Breast epithelium (tissue), 4 donors: Measurements from ENCODE around the gene FAM227A. TPM values are rescaled to one million over a fixed set of nuclear protein-coding genes. Genes with fewer than 3 reads are reported as not detected.

ENCODE experiments used
- DNase-seq, 2 donors: peaks; one replicate each; pipeline ENCODE4 v3.0.0-alpha.2; 2019; ENCODE audit warnings: low spot score in 2 of 2
- H3K27ac ChIP-seq, 2 donors: fragments of 200-600 bp; sonication (generic) in 1 of 2; one replicate each; pipeline ENCODE4 v1.5.1; 2016 to 2019; ENCODE audit warnings: mild to moderate bottlenecking in 1 of 2
- H3K27me3 ChIP-seq, 2 donors: fragments of 200-600 bp; sonication (generic) in 1 of 2; one replicate each; pipeline versions ENCODE4 v1.5.1 to v1.6.0; 2017 to 2019; ENCODE audit warnings: control low read depth in 1 of 2, mild to moderate bottlenecking in 1 of 2
- H3K36me3 ChIP-seq: fragments of 200-600 bp; one replicate; pipeline ENCODE4 v1.5.1; 2019
- H3K4me1 ChIP-seq, 2 donors: fragments of 200-600 bp; sonication (generic); one replicate each; pipeline ENCODE4 v1.5.1; 2016 to 2019; ENCODE audit warnings: control low read depth in 1 of 2
- H3K4me3 ChIP-seq, 3 donors: fragments of 200-600 bp; sonication (generic); 1 replicate in 2 of 3; 2 replicates in 1 of 3; pipeline ENCODE4 v1.5.1; 2016 to 2019; ENCODE audit warnings: mild to moderate bottlenecking in 3 of 3, moderate library complexity in 2 of 3
- H3K9me3 ChIP-seq, 2 donors: fragments of 200-600 bp; sonication (generic) in 1 of 2; one replicate each; pipeline ENCODE4 v1.5.1; 2016 to 2019; ENCODE audit warnings: control low read depth in 1 of 2
- CTCF ChIP-seq, 3 donors: fragments of 450-650 bp; IDR thresholded peaks; one replicate each; pipeline ENCODE4 v1.5.1; 2016 to 2017; ENCODE audit warnings: antibody characterized with exemption in 3 of 3, mild to moderate bottlenecking in 3 of 3, moderate library complexity in 3 of 3
- POLR2A ChIP-seq: fragments of 450-650 bp; IDR thresholded peaks from one replicate; pipeline ENCODE4 v1.6.1; 2016; ENCODE audit warnings: antibody characterized with exemption, mild to moderate bottlenecking, moderate library complexity
- POLR2AphosphoS5 ChIP-seq, 3 donors: sonication (generic); formaldehyde crosslinking; IDR thresholded peaks; one replicate each; pipeline ENCODE4 v1.6.1; 2017; ENCODE audit warnings: antibody characterized with exemption in 3 of 3
- intact Hi-C: fragments of 100-400 bp; cut with DNase I; formaldehyde crosslinking; loops from one replicate; pipeline ENCODE4 v1.15.1; 2023; ENCODE audit warnings: low total_unique reads
- total RNA-seq, 3 donors: library from RNA; depleted of rRNA; stranded (reverse); fragments of >200 nt; gene quantifications; one replicate each; pipeline ENCODE4 v1.1.0, GENCODE V29; 2016

FAM227A gene
- total RNA-seq = 1 to 10 TPM in 2 of 3 donors, under 1 TPM in 1; 0.16 to 7.9 (median 6.3) TPM

- TF ChIP-seq POLR2AphosphoS5 (IDR thresholded peaks at IDR 0.05) (peak; percentile 32 to 84 (median 69)), CTCF (IDR thresholded peaks at IDR 0.05) (peak in 1 of 3 donors; percentile 23), POLR2A (peak; percentile 64)
Measured at GRCh38 chr22:38656256-38657044, at the start of gene FAM227A, which contains the start of gene CBY1. Gene FAM227A (minus strand): TSS chr22:38656392. CDS start chr22:38650168, 6,224 bp downstream. Gene CBY1 (plus strand): TSS chr22:38656638. CDS start chr22:38668055, 11,417 bp downstream.

GRCh38 chr22:38705235-38706100 is 49.3 kb upstream of the FAM227A start, which contains the start of gene GTPBP1:
Gene GTPBP1 (plus strand): TSS chr22:38705944. CDS start chr22:38705956, 12 bp downstream.
- H3K4me3 ChIP-seq = peak within 1 kb of the TSS; percentile 83 to 90 (median 89)
- no peaks in the 10 kb centered on the region for H3K9me3 ChIP-seq
- TF ChIP-seq POLR2AphosphoS5 (IDR thresholded peaks at IDR 0.05) = peak; percentile 82 to 92 (median 87)
- TF ChIP-seq POLR2A = peak; percentile 82
- peak in 2 of 3 donors; percentile 20 to 36 for TF ChIP-seq CTCF (IDR thresholded peaks at IDR 0.05)
- H3K27ac ChIP-seq = peak within 1 kb of the TSS; percentile 96 to 99
- H3K4me1 ChIP-seq = peaks cover 4 to 17% of the 10 kb centered on the region in 2 donors
- intact Hi-C loops = loop anchor here (10.0 kb wide), 1 partner anchor 49 kb away; the partner anchor contains the start of gene SUN2
- DNase-seq = peak; percentile 97 to 100
- no peaks in the 10 kb centered on the region for H3K36me3 ChIP-seq
- no peaks in the 10 kb centered on the region for H3K27me3 ChIP-seq

More at GRCh38 chr22:38656256-38657044, at the start of gene FAM227A, which contains the start of gene CBY1:
- H3K4me3 ChIP-seq = peak within 1 kb of the TSS; percentile 73 to 100 (median 93)
- H3K9me3 ChIP-seq = no peaks in the 10 kb centered on the region
- intact Hi-C loops = no loop called here
- no peaks in the 10 kb centered on the region for H3K4me1 ChIP-seq
- no peaks in the 10 kb centered on the region for H3K27me3 ChIP-seq
- no peaks in the 10 kb centered on the region for H3K36me3 ChIP-seq
- peak; percentile 82 to 89 for DNase-seq
- H3K27ac ChIP-seq = peak within 1 kb of the TSS; percentile 88 to 98

- no peak for DNase-seq
- Histone ChIP-seq H3K4me1 (peaks cover 4 to 17% of the 10 kb centered on the region in 2 donors), H3K9me3 (no peaks in the 10 kb centered on the region), H3K27ac (peak overlapping the region; percentile 88 to 99), H3K27me3 (no peaks in the 10 kb centered on the region), H3K36me3 (no peaks in the 10 kb centered on the region), H3K4me3 (peak overlapping the region; percentile 83 to 90 (median 89))
- intact Hi-C loops = loop anchor here (10.0 kb wide), 1 partner anchor 50 kb away; the partner anchor contains the start of gene SUN2
- TF ChIP-seq POLR2AphosphoS5 (IDR thresholded peaks at IDR 0.05) = no peak
- TF ChIP-seq CTCF (IDR thresholded peaks at IDR 0.05) = no peak
- no peak for TF ChIP-seq POLR2A
Measured at GRCh38 chr22:38704654-38705234, 48.6 kb upstream of the FAM227A start.

GRCh38 chr22:38700789-38701628 is 44.8 kb upstream of the FAM227A start, which contains the start of gene JOSD1:
Gene JOSD1 (minus strand): TSS chr22:38700943. CDS start chr22:38699987, 956 bp downstream.
- Histone ChIP-seq H3K9me3 (no peaks in the 10 kb centered on the region), H3K36me3 (no peaks in the 10 kb centered on the region), H3K27ac (peak within 1 kb of the TSS; percentile 91 to 99), H3K27me3 (no peaks in the 10 kb centered on the region), H3K4me1 (peaks cover 0 to 30% of the 10 kb centered on the region in 2 donors), H3K4me3 (peak within 1 kb of the TSS; percentile 74 to 97 (median 89))
- TF ChIP-seq POLR2A (peak; percentile 88), CTCF (IDR thresholded peaks at IDR 0.05) (peak in 2 of 3 donors; percentile 7 to 42), POLR2AphosphoS5 (IDR thresholded peaks at IDR 0.05) (peak; percentile 94 to 99 (median 97))
- DNase-seq = peak; percentile 92 to 97
- intact Hi-C loops = loop anchor here (10.0 kb wide), 1 partner anchor 54 kb away; the partner anchor contains the start of gene SUN2
